SK-N-DZ (cell line): ENCODE measurements around the gene CDC42.
A peak's percentile ranks its signal among the peaks of the same experiment; 100 is the strongest.
"Not testable (repeated sequence)": the region's sequence is repeated elsewhere in the genome, so short reads cannot be mapped to it uniquely, and the experiment has no call there.

Source experiments
- DNase-seq: peaks from one replicate; pipeline ENCODE4 v3.0.0-alpha.2; 2015; ENCODE audit warnings: low spot score

Gene CDC42

GRCh38 chr1:22074803-22075202 is 22.3 kb downstream of the CDC42 start:
- DNase-seq = no peak

- no peak for DNase-seq
These were observed 23.2 kb downstream of the CDC42 start for GRCh38 chr1:22075718-22076117.

- no peak for DNase-seq
These were observed 23.8 kb downstream of the CDC42 start for GRCh38 chr1:22076346-22076745.

GRCh38 chr1:22077728-22078127 is 25.2 kb downstream of the CDC42 start:
- DNase-seq = no peak

GRCh38 chr1:22078133-22078532 is 25.6 kb downstream of the CDC42 start:
- no peak for DNase-seq

GRCh38 chr1:22080191-22080590 is 27.7 kb downstream of the CDC42 start:
- DNase-seq = no peak

GRCh38 chr1:22088331-22088730 is 35.8 kb downstream of the CDC42 start:
- DNase-seq = no peak

- DNase-seq = no peak
These were observed 36.6 kb downstream of the CDC42 start for GRCh38 chr1:22089134-22089571.

GRCh38 chr1:22089787-22090186 is 37.3 kb downstream of the CDC42 start:
- DNase-seq = no peak

GRCh38 chr1:22090867-22091266 is 38.4 kb downstream of the CDC42 start:
- DNase-seq = no peak

GRCh38 chr1:22092026-22092768 is 39.7 kb downstream of the CDC42 start:
- DNase-seq = not testable (repeated sequence)

- no peak for DNase-seq
These were observed 41.0 kb downstream of the CDC42 start for GRCh38 chr1:22093513-22093912.

- no peak for DNase-seq
These were observed 43.5 kb downstream of the CDC42 start for GRCh38 chr1:22096036-22096435.

GRCh38 chr1:22096463-22096862 is 44.0 kb downstream of the CDC42 start:
- no peak for DNase-seq

GRCh38 chr1:22098752-22099151 is 46.2 kb downstream of the CDC42 start:
- DNase-seq = no peak

- no peak for DNase-seq
These were observed 47.7 kb downstream of the CDC42 start for GRCh38 chr1:22100168-22100567.

GRCh38 chr1:22101199-22101598 is 48.7 kb downstream of the CDC42 start:
- no peak for DNase-seq

- no peak for DNase-seq
These were observed 49.5 kb downstream of the CDC42 start for GRCh38 chr1:22101995-22102394.

GRCh38 chr1:22102746-22103145 is 50.2 kb downstream of the CDC42 start:
- no peak for DNase-seq

GRCh38 chr1:22104094-22104493 is 51.6 kb downstream of the CDC42 start:
- DNase-seq = no peak

GRCh38 chr1:22104865-22105437 is 52.4 kb downstream of the CDC42 start:
- no peak for DNase-seq

GRCh38 chr1:22105611-22106207 is 53.2 kb downstream of the CDC42 start:
- peak; percentile 40 for DNase-seq

GRCh38 chr1:22107126-22107525 is 54.6 kb downstream of the CDC42 start:
- no peak for DNase-seq
